Esophagus (tissue), 2 donors: ENCODE measurements around the gene KYNU. TPM values are rescaled to one million over a fixed set of nuclear protein-coding genes. Genes with fewer than 3 reads are reported as not detected.
"Not testable (repeated sequence)": the region's sequence is repeated elsewhere in the genome, so short reads cannot be mapped to it uniquely, and the experiment has no call there.

ENCODE experiments used
- H3K27ac ChIP-seq, 2 donors: one replicate each; pipeline ENCODE4 v1.5.1; 2013; ENCODE audit warnings: low read depth in 2 of 2, mild to moderate bottlenecking in 2 of 2, inconsistent platforms in 1 of 2, low read length in 1 of 2, moderate library complexity in 1 of 2
- H3K27me3 ChIP-seq, 2 donors: one replicate each; pipeline ENCODE4 v1.6.1; 2013; ENCODE audit warnings: low read length in 2 of 2, control low read depth in 1 of 2, mild to moderate bottlenecking in 1 of 2; ENCODE audit not compliant: insufficient read depth in 2 of 2, control insufficient read depth in 1 of 2
- H3K36me3 ChIP-seq, 2 donors: one replicate each; pipeline ENCODE4 v1.6.1; 2013; ENCODE audit warnings: low read length in 1 of 2; ENCODE audit not compliant: control insufficient read depth in 2 of 2, insufficient read depth in 2 of 2
- H3K4me1 ChIP-seq, 2 donors: one replicate each; pipeline ENCODE4 v1.6.1; 2013; ENCODE audit warnings: low read length in 1 of 2; ENCODE audit not compliant: control insufficient read depth in 2 of 2, insufficient read depth in 2 of 2
- H3K4me3 ChIP-seq, 2 donors: one replicate each; pipeline ENCODE4 v1.5.1; 2013; ENCODE audit warnings: low read length in 2 of 2, mild to moderate bottlenecking in 2 of 2, low read depth in 1 of 2, moderate library complexity in 1 of 2
- H3K9me3 ChIP-seq, 2 donors: one replicate each; pipeline ENCODE4 v1.6.1; 2013; ENCODE audit warnings: mild to moderate bottlenecking in 2 of 2, low read depth in 1 of 2, low read length in 1 of 2, moderate library complexity in 1 of 2; ENCODE audit not compliant: control insufficient read depth in 2 of 2, insufficient read depth in 1 of 2
- WGBS, 2 donors: extraction: QIAGEN DNeasy Blood & Tissue Kit; methylation state at CpG; one replicate each; pipeline ENCODE4 v1.1.7; 2013; 5-methylcytosine and 5-hydroxymethylcytosine counted together
- polyA plus RNA-seq, 2 donors: library from polyadenylated mRNA; stranded (reverse); fragments of 200-250 nt; gene quantifications; one replicate each; pipeline ENCODE4 v1.2.3, GENCODE V29; 2013
- donor health status: healthy with polysubstance abuse.
- donor health status: Bipolar disorder and iron deficiency.

The KYNU gene
- polyA plus RNA-seq, 2 donors = 2.4 to 2.7 TPM

DNA sequence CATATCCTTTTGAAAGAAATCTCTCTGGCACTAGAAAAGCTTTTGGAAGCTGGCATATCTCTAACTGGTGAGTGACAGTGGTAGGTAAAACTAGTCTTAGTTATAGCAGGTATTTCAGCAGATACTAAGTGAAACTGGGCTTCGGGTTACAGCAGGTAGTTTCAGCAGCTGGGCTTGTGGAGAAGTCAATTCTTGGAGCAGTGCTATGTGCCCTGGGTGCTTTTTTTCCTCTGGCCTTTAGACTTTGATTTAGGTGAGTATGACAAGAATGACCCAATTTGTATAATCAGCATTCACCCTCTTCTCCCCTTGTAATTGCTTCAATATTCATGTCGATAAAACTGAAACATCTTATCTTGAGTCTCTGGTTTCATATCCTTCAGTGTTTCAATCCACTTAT, 123.1 kb downstream of the KYNU start:
- Histone ChIP-seq H3K4me3 (no peak overlapping the region), H3K36me3 (no peaks in the 10 kb centered on the region), H3K27ac (no peak overlapping the region), H3K27me3 (no peaks in the 10 kb centered on the region), H3K4me1 (no peaks in the 10 kb centered on the region), H3K9me3 (no peaks in the 10 kb centered on the region)
- 92 to 93% methylated on average over 2 of the region's 2 CpGs for WGBS, 2 donors

DNA sequence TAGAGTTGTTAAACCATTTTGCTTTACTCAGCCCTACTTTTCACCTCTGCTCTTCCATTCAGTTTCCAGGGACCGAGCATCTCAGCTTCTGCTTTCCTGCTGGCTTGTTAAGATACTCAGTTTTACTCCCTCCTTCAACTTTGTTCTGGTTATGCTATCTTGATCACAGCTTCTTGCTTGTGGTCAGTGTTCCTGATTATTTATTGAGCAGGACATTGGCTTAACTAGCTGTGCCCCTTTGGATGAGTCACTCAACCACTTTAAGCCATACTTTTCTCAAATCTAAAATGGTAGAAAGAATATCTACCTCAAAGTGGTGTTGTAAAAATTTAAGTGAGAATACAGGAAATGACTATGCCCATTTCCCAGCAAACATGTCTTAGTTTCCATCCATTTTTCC, 124.0 kb downstream of the KYNU start:
- WGBS, 2 donors = 85 to 86% methylated on average over 1 of the region's 1 CpG

DNA sequence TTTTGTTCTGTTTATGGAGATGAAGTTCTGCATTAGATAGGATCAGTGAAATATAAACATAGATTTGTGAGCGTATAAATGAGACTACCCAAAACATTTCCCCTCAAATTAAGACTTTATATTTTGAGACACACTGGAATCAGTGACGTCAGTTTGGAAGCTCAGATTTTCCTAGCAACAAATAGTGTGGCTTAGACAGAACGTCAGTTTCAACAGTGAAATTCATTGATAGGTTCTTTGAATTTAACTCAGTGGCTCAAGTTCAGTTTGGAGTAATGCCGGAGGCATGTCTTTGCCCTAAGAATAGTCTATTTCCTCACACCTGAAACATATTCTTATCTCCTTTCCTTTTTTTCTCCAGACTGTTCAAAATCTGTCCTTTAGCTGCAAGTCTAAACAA, 138.2 kb downstream of the KYNU start:
- H3K4me1 ChIP-seq = no peaks in the 10 kb centered on the region
- H3K4me3 ChIP-seq = no peak overlapping the region
- no peaks in the 10 kb centered on the region for H3K9me3 ChIP-seq
- H3K36me3 ChIP-seq = no peaks in the 10 kb centered on the region
- WGBS, 2 donors = 47 to 48% methylated on average over 4 of the region's 4 CpGs
- no peaks in the 10 kb centered on the region for H3K27me3 ChIP-seq
- H3K27ac ChIP-seq = no peak overlapping the region

More for the DNA sequence above, 124.0 kb downstream of the KYNU start:
- Histone ChIP-seq H3K4me1 (no peaks in the 10 kb centered on the region), H3K9me3 (no peaks in the 10 kb centered on the region), H3K27me3 (no peaks in the 10 kb centered on the region), H3K36me3 (no peaks in the 10 kb centered on the region), H3K4me3 (no peak overlapping the region), H3K27ac (no peak overlapping the region)

DNA sequence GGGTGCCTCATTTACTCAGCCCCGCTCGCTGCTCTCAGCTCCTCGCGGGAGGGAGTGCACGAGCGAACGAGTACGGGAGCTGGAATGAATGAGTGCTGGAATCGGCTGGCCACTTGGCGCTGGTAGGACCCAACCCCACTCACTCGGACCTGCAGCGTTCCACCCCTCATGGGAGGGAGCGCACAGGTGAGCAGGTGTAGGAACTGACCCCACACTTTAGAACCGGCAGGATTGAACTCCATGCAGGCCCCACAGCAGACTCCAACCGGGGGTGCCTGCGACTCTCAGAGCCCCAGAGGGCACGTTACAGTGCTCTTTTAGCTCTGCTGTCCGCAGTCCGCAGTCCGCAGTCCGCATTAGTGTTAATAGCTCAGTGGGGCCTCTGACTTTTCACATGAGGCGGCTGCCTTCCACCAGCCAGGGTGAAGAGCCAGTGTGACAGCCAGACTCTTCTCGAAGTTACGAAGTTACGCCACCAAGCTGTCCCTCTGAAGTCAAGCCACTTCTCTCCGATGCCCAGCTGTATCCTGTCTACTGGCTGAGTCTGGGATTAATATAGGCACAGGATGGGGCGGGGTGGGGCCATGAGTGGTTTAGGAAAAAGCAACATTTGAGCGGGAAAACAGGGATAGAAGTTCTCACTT, 149.1 kb downstream of the KYNU start:
- H3K4me3 ChIP-seq = no peak overlapping the region
- H3K36me3 ChIP-seq = no peaks in the 10 kb centered on the region
- WGBS, 2 donors = 41 to 42% methylated on average over 28 of the region's 28 CpGs
- H3K9me3 ChIP-seq = no peaks in the 10 kb centered on the region
- no peaks in the 10 kb centered on the region for H3K4me1 ChIP-seq
- H3K27me3 ChIP-seq = no peaks in the 10 kb centered on the region
- H3K27ac ChIP-seq = no peak overlapping the region

DNA sequence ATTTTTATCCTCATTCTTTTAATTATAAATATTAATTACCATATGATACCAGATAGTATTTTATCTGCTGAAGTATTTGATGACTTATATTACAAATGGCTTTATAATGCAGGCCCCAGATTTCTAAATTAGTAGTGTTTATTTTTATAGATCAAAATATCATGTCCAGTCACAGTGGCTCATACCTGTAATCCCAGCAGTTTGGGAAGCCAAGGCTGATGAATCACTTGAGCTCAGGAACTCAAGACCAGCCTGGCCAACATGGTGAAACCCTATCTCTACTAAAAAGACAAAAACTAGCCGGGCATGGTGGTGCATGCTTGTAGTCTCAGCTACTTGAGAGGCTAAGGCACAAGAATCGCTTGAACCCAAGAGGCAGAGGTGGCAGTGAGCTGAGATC, 151.7 kb downstream of the KYNU start:
- Histone ChIP-seq H3K4me1 (no peaks in the 10 kb centered on the region), H3K27me3 (no peaks in the 10 kb centered on the region), H3K9me3 (no peaks in the 10 kb centered on the region), H3K4me3 (no peak overlapping the region), H3K27ac (no peak overlapping the region), H3K36me3 (no peaks in the 10 kb centered on the region)
- 77 to 96% methylated on average over 2 of the region's 2 CpGs for WGBS, 2 donors

DNA sequence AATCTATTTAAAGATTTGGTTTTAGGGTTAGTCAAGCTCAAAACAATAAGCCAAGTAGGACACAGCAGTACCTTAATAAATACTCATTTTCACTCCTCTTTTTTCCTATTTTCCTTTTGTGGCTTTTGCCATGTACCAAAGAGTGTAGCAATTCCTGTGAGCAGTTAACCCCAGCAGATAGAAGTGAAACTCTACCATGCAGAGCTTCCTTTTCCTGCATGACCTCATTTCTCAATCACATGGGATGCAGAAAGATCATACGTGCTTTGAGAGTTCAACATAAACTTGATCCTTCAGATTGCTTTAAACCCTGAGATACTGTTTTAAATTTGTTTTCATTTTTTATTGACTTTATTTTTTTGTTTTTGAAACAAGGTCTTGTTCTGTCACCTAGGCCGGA, 152.7 kb downstream of the KYNU start:
- no peaks in the 10 kb centered on the region for H3K27me3 ChIP-seq
- 75 to 86% methylated on average over 2 of the region's 2 CpGs for whole genome bisulfite sequencing, 2 donors

DNA sequence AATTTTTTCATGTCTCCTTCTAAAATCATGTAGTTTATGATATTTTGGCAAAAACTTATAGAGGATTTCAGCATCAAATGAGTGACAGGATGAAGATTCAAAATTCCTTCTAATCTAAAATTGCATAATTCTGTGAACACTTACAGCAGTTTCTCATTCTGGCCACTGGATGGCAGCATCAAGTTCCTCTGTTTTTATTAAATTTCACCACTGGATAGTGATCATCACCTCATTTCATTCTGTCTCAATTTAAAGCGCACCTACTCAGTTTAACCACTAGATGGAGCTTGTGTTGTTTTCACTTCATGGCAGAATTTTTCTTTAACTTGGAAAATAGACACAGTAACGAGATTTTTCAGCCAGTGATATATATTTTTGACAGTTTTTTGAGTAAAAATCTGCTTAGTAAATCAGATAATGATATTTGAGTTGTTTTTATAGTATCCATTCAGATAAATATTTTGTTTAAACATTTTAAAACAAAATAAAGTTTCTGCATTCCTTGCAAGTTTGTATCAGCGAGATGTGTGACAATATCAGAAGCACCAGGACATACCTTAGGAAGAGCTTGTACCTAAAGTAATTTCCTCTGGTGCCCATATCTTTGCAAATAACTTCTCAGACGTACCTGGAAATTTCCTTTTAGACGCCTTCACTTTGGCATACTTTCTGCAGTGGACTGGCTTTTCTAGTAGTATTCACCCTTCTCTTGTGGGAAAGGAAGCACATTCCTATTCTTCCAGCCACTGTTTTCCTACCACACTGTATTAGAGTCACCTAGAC, 157.0 kb downstream of the KYNU start:
- H3K4me1 ChIP-seq = no peaks in the 10 kb centered on the region
- H3K27me3 ChIP-seq = no peaks in the 10 kb centered on the region
- WGBS, 2 donors = 29 to 38% methylated on average over 5 of the region's 5 CpGs
- H3K36me3 ChIP-seq = no peaks in the 10 kb centered on the region
- no peak overlapping the region for H3K27ac ChIP-seq
- no peak overlapping the region for H3K4me3 ChIP-seq
- no peaks in the 10 kb centered on the region for H3K9me3 ChIP-seq

More for the DNA sequence above, 152.7 kb downstream of the KYNU start:
- H3K4me1 ChIP-seq = no peaks in the 10 kb centered on the region
- no peak overlapping the region for H3K27ac ChIP-seq
- no peak overlapping the region for H3K4me3 ChIP-seq
- H3K9me3 ChIP-seq = no peaks in the 10 kb centered on the region
- no peaks in the 10 kb centered on the region for H3K36me3 ChIP-seq

DNA sequence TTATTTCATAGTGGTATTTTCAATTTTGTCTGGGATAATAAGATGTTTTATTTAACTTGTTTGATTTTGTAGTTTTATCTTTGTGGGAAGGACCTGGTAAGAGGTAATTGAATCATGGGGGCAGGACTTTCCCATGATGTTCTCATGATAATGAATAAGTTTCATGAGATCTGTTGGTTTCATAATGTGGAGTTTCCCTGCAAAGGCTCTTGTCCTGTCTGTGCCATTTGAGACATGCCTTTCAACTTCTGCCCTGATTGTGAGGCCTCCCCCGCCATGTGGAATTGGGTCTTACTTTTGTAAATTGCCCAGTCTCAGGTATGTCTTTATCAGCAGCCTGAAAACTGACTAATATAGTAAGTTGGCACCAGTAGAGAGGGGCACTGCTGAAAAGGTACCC, 174.0 kb downstream of the KYNU start:
- Histone ChIP-seq H3K9me3 (peaks cover 0 to 2% of the 10 kb centered on the region in 2 donors), H3K4me1 (no peaks in the 10 kb centered on the region), H3K4me3 (no peak overlapping the region), H3K27me3 (no peaks in the 10 kb centered on the region), H3K27ac (no peak overlapping the region), H3K36me3 (no peaks in the 10 kb centered on the region)
- WGBS, 2 donors = 89 to 94% methylated on average over 1 of the region's 1 CpG

DNA sequence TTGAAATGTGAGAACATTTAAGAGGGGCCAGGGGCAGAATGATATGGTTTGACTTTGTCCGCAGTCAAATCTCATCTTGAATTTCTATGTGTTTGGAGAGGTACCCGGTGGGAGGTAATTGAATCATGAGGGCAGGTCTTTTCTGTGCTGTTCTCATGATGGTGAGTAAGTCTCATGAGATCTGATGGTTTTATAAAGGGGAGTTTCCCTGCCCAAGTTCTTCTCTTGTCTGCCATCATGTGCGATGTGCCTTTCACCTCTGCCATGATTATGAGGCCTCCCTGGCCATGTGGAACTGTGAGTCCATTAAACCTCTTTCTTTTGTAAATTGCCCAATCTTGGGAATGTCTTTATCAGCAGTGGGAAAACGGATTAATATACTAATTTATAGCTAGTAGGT, 176.0 kb downstream of the KYNU start:
- H3K4me3 ChIP-seq, H3K9me3 ChIP-seq, H3K27me3 ChIP-seq, H3K4me1 ChIP-seq, H3K27ac ChIP-seq, H3K36me3 ChIP-seq: not testable (repeated sequence)
- WGBS, 2 donors = 77 to 85% methylated on average over 4 of the region's 4 CpGs

DNA sequence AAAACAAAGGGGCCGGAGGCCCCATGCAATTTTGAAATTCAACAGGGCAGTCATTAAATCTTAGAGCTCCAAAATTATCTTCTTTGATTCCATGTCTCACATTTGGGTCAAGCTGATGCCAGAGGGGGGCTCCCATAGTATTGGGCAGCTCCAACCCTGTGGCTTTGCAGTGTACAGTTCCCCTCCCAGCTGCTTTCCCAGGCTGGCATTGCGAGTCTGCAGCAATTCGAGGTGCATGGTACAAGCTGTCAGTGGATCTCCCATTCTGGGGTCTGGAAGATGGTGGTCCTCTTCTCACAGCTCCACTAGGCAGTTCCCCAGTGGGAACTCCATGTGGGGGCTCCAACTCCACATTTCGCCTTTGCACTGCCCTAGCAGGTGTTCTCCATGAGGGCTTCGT, 179.1 kb downstream of the KYNU start:
- H3K9me3 ChIP-seq = peaks cover 0 to 2% of the 10 kb centered on the region in 2 donors
- no peaks in the 10 kb centered on the region for H3K27me3 ChIP-seq
- WGBS, 2 donors = 91 to 96% methylated on average over 5 of the region's 5 CpGs
- H3K27ac ChIP-seq = no peak overlapping the region
- H3K36me3 ChIP-seq = no peaks in the 10 kb centered on the region
- H3K4me1 ChIP-seq = no peaks in the 10 kb centered on the region
- H3K4me3 ChIP-seq = no peak overlapping the region
